ENCODE measurements around the gene GSTP1.
"Not testable (repeated sequence)": the region's sequence is repeated elsewhere in the genome, so short reads cannot be mapped to it uniquely, and the experiment has no call there.

Gene GSTP1

GRCh38 chr11:67564230-67564629 is 19.4 kb upstream of the GSTP1 start:
- DNase-seq: no peak

DNA sequence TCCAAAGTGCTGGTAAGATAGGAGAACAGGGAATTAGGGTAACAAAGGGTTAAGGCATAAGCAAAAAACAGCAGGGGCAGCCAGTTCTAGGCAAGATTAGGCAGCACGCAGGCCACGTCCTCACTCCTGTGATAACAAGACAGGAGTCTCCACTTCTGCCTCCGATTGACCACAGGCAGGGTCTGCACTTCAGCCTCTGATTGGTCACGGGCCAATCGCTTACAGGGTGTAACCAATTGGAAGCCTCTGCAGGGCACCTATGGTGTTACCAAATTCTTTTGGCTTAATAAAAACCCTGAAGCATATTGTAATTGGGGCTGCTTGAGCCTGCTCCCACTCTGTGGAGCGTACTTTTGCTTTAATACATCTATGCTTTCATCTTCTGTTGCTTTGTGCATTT is 12.2 kb upstream of the GSTP1 start:
- no peak for DNase-seq

GRCh38 chr11:67572305-67572704 is 11.3 kb upstream of the GSTP1 start:
- DNase-seq: no peak

- peak; percentile 22 for DNase-seq
Measured at GRCh38 chr11:67572747-67573419, 10.7 kb upstream of the GSTP1 start.

- DNase-seq: no peak
Measured at GRCh38 chr11:67574938-67575337, 8.7 kb upstream of the GSTP1 start.

- DNase-seq: no peak
Measured at GRCh38 chr11:67576735-67577475, 6.7 kb upstream of the GSTP1 start.

DNA sequence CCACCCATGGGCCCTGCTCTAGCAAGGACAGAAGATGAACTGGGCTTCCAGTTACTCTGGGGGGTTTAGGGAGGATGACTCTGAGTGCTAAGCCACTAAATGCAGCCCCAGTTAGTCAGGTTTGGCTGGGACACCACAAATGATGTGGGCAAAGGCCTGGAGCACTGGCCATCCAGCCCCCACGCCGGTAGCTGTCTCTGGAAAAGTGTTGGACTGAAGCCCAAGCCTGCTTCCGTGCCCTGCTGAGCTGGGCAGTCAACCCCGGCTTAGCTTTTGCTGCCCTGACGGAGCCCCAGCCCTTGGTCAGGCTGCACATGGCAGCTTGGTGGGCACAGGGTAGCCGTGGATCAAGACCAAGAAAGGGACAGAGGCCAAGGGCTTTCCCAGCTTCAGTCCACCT is 5.7 kb upstream of the GSTP1 start:
- DNase-seq: no peak

DNA sequence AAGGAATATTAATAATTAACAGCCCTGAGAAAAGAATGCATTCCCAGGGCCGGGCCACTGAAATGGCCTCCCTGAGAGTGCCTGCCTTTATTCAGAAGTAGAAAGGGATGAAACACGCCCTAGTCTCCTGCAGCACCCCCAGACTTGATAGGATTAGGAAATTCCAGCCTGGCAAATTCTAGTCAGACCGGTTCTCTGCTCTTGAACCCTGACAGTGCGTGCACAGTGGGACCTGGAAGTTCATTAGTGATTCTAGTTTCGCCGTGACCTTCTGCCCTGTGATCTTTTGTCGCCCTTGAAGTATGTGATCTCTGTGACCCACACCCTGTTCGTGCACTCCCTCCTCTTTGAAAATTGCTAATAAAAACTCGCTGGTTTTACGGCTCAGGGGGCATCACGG is 2.1 kb upstream of the GSTP1 start:
- no peak for DNase-seq

DNA sequence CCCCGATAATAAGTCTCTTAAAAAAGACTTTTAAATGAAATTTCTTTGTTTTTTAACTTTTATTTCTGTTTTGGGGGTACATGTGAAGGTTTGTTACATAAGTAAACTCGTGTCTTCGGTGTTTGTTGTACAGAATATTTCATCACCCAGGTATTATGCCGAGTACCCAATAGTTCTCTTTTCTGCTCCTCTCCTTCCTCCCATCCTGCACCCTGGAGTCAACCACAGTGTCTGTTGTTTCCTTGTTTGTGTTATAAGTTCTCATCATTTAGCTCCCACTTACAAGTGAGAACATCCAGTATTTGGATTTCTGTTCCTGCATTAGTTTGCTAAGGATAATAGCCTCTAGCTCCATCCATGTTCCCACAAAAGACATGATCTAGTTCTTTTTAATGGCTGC is 1.6 kb upstream of the GSTP1 start:
- no peak for DNase-seq

GRCh38 chr11:67584205-67584880 is 731 bp downstream of the GSTP1 start:
- DNase-seq: no peak

- DNase-seq: no peak
Measured at GRCh38 chr11:67584881-67585873, 1.6 kb downstream of the GSTP1 start.

DNA sequence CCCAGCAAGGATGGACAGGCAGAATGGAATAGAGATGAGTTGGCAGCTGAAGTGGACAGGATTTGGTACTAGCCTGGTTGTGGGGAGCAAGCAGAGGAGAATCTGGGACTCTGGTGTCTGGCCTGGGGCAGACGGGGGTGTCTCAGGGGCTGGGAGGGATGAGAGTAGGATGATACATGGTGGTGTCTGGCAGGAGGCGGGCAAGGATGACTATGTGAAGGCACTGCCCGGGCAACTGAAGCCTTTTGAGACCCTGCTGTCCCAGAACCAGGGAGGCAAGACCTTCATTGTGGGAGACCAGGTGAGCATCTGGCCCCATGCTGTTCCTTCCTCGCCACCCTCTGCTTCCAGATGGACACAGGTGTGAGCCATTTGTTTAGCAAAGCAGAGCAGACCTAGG is 2.3 kb downstream of the GSTP1 start:
- DNase-seq: no peak

DNA sequence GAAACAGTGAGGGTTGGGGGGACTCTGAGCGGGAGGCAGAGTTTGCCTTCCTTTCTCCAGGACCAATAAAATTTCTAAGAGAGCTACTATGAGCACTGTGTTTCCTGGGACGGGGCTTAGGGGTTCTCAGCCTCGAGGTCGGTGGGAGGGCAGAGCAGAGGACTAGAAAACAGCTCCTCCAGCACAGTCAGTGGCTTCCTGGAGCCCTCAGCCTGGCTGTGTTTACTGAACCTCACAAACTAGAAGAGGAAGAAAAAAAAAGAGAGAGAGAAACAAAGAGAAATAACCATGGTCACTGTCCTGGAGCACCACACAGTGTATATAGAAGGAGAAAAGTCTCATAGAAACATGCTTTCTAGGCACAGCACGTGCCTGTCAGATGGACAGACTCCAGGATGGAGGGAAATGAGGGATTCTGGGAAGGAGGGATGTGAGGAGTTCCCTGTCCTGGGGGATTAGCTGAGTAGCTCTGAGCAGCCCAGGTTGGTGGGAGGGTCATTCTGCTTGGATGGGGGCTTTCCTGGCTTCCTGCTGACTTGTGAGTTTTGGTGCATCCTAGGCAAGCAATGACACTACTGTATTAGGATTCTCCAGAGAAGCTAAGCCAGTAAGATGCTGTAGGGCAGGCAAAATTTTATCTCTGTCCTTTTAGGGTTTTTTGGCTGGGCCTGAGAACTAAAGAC is 3.1 kb downstream of the GSTP1 start:
- DNase-seq: no peak

- no peak for DNase-seq
Measured at GRCh38 chr11:67588136-67588503, 4.5 kb downstream of the GSTP1 start.

DNA sequence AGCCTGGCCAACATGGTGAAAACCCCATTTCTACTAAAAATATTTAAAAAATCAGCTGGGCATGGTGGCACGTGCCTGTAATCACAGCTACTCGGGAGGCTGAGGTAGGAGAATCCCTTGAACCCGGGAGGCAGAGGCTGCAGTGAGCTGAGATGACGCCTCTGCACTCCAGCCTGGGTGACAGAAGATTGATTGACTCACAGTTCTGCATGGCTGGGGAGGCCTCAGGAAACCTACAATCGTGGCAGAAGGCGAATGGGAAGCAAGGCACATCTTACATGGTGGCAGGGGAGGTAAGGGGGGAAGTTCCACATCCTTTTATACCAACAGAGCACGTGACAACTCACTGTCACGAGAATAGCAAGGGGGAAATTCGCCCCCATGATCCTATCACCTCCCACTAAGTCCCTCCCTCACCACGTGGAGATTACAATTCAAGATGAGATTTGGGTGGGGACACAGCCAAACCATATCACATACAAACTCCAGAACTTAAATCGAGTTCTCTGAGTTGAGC is 5.3 kb downstream of the GSTP1 start:
- DNase-seq: not testable (repeated sequence)

- no peak for DNase-seq
Measured at GRCh38 chr11:67592880-67593564, 9.4 kb downstream of the GSTP1 start.

DNA sequence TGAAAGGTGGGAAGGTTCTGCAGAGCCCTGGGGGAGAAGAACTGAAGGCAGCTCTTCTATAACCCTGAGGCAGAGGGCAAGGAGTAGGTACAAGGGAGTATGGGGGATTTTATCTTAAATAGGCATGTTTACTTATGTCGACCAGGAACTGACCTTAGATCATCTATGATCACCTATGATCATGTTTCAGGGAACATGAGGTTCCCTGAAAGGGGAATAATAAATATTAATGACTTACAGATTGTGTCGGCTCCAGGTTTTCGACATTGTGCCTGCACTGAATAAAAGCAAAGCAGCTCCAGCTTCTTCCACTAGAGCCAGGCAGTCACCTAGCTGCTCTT is 9.9 kb downstream of the GSTP1 start:
- no peak for DNase-seq

GRCh38 chr11:67594480-67594879 is 10.9 kb downstream of the GSTP1 start:
- no peak for DNase-seq

DNA sequence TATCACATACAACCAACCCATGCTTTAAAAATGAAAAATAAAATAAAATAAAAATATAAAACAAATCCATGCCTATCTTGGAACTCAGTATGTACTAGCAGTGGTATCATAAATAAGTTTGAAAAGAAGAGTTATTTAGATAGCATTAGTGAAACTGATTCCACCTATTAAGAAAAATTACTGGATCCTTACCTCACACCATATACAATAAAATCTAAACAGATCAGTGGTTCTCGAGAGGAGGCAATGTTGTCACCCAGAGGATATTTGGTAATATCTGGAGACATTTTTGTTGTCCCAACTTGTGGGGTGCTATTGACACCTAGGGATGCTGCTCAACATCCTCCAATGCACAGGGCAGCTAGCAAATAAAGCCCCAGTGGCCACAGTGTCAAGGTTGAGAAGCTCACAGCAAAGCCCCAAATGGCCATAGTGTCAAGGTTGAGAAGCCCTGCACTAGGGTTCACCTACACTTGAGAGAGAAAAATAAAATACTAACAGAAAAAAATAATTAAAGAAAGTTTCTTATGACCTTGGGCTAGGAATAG is 13.2 kb downstream of the GSTP1 start:
- no peak for DNase-seq

- DNase-seq: not testable (repeated sequence)
Measured at GRCh38 chr11:67597458-67597857, 13.8 kb downstream of the GSTP1 start.

GRCh38 chr11:67597963-67598362 is 14.4 kb downstream of the GSTP1 start:
- DNase-seq: not testable (repeated sequence)
